NT2/D1 (cell line): Measurements from ENCODE around the gene CDC20.
A peak's percentile ranks its signal among the peaks of the same experiment; 100 is the strongest.
"Not testable (repeated sequence)": the region's sequence is repeated elsewhere in the genome, so short reads cannot be mapped to it uniquely, and the experiment has no call there.

ENCODE experiments used
- DNase-seq: peaks from one replicate; pipeline ENCODE4 v3.0.0-alpha.2; 2011; ENCODE audit warnings: low read depth, low spot score
- H3K27me3 ChIP-seq: 2 replicates; pipeline ENCODE4 v1.6.0; 2011; ENCODE audit warnings: mild to moderate bottlenecking; ENCODE audit not compliant: insufficient read length, insufficient read depth
- H3K36me3 ChIP-seq: 2 replicates; pipeline ENCODE4 v1.6.1; 2011; ENCODE audit warnings: mild to moderate bottlenecking, low read length, mixed read lengths; ENCODE audit not compliant: insufficient read depth, insufficient read length
- H3K4me1 ChIP-seq: 2 replicates; pipeline ENCODE4 v1.5.1; 2011; ENCODE audit not compliant: insufficient read depth, insufficient read length
- H3K4me3 ChIP-seq: 2 replicates; pipeline ENCODE4 v1.5.1; 2011; ENCODE audit warnings: low read depth; ENCODE audit not compliant: insufficient read length
- H3K9ac ChIP-seq: 2 replicates; pipeline ENCODE4 v1.6.0; 2011; ENCODE audit warnings: low read depth; ENCODE audit not compliant: insufficient read length
- H3K9me3 ChIP-seq: 2 replicates; pipeline ENCODE4 v1.5.1; 2011; ENCODE audit warnings: mild to moderate bottlenecking, low read length; ENCODE audit not compliant: insufficient read depth
- SUZ12 ChIP-seq: IDR thresholded peaks from 2 replicates; pipeline ENCODE4 v1.6.1; 2011; ENCODE audit not compliant: insufficient read length, insufficient read depth; ENCODE audit errors: extremely low read depth
- YY1 ChIP-seq: IDR thresholded peaks from 2 replicates; pipeline ENCODE4 v1.6.1; 2011; ENCODE audit not compliant: insufficient read length, insufficient read depth
- ZNF274 ChIP-seq: IDR thresholded peaks from 2 replicates; pipeline ENCODE4 v1.6.1; 2011; ENCODE audit warnings: mild to moderate bottlenecking, low read depth, low read length

CDC20 gene

GRCh38 chr1:43367026-43367903 lies 8.5 kb downstream of the CDC20 start:
- TF ChIP-seq SUZ12 = no peak
- no peak for TF ChIP-seq ZNF274
- no peak for TF ChIP-seq YY1
- Histone ChIP-seq H3K27me3 (no peaks in the 10 kb centered on the region), H3K4me1 (peaks cover 15% of the 10 kb centered on the region), H3K36me3 (peaks cover 50% of the 10 kb centered on the region), H3K4me3 (peak overlapping the region; percentile 89), H3K9ac (peak overlapping the region; percentile 96), H3K9me3 (no peaks in the 10 kb centered on the region)
- DNase-seq = peak; percentile 25

GRCh38 chr1:43367904-43368645 lies 9.3 kb downstream of the CDC20 start, which contains the start of gene ELOVL1:
Gene ELOVL1, minus strand, starts transcription at chr1:43368011. Its CDS starts 2,402 bp downstream, at chr1:43365609.
- DNase-seq = peak; percentile 87
- peaks cover 43% of the 10 kb centered on the region for H3K36me3 ChIP-seq
- no peaks in the 10 kb centered on the region for H3K9me3 ChIP-seq
- peak within 1 kb of the TSS; percentile 98 for H3K9ac ChIP-seq
- H3K27me3 ChIP-seq = no peaks in the 10 kb centered on the region
- TF ChIP-seq ZNF274 (no peak), YY1 (no peak), SUZ12 (no peak)
- H3K4me1 ChIP-seq = peaks cover 15% of the 10 kb centered on the region
- peak within 1 kb of the TSS; percentile 89 for H3K4me3 ChIP-seq

GRCh38 chr1:43368646-43369020 lies 9.9 kb downstream of the CDC20 start:
- no peaks in the 10 kb centered on the region for H3K9me3 ChIP-seq
- H3K36me3 ChIP-seq = peaks cover 37% of the 10 kb centered on the region
- TF ChIP-seq SUZ12 (no peak), YY1 (no peak), ZNF274 (no peak)
- peak overlapping the region; percentile 98 for H3K9ac ChIP-seq
- DNase-seq = no peak
- peaks cover 15% of the 10 kb centered on the region for H3K4me1 ChIP-seq
- peak overlapping the region; percentile 64 for H3K4me3 ChIP-seq
- no peaks in the 10 kb centered on the region for H3K27me3 ChIP-seq

- Histone ChIP-seq H3K4me1 (peaks cover 15% of the 10 kb centered on the region), H3K36me3 (peaks cover 26% of the 10 kb centered on the region)
- not testable (repeated sequence) for H3K9ac ChIP-seq, H3K27me3 ChIP-seq, H3K4me3 ChIP-seq, H3K9me3 ChIP-seq, DNase-seq
Observed at GRCh38 chr1:43369779-43370178, 11.0 kb downstream of the CDC20 start.

GRCh38 chr1:43370564-43370963 lies 11.8 kb downstream of the CDC20 start:
- Histone ChIP-seq H3K4me1 (peaks cover 13% of the 10 kb centered on the region), H3K9me3 (no peaks in the 10 kb centered on the region), H3K4me3 (no peak overlapping the region), H3K9ac (no peak overlapping the region), H3K36me3 (peaks cover 18% of the 10 kb centered on the region), H3K27me3 (no peaks in the 10 kb centered on the region)
- DNase-seq = no peak
- TF ChIP-seq YY1 (no peak), SUZ12 (no peak), ZNF274 (no peak)

- DNase-seq = no peak
- TF ChIP-seq YY1 = no peak
- no peak for TF ChIP-seq ZNF274
- TF ChIP-seq SUZ12 = no peak
- Histone ChIP-seq H3K9ac (no peak overlapping the region), H3K36me3 (peaks cover 17% of the 10 kb centered on the region), H3K27me3 (no peaks in the 10 kb centered on the region), H3K4me1 (no peaks in the 10 kb centered on the region), H3K9me3 (no peaks in the 10 kb centered on the region), H3K4me3 (no peak overlapping the region)
Observed at GRCh38 chr1:43372172-43372571, 13.4 kb downstream of the CDC20 start.

GRCh38 chr1:43373066-43373940 lies 14.5 kb downstream of the CDC20 start:
- H3K9ac ChIP-seq = no peak overlapping the region
- no peak overlapping the region for H3K4me3 ChIP-seq
- no peak for TF ChIP-seq ZNF274
- TF ChIP-seq YY1 = no peak
- TF ChIP-seq SUZ12 = no peak
- peaks cover 21% of the 10 kb centered on the region for H3K36me3 ChIP-seq
- no peaks in the 10 kb centered on the region for H3K4me1 ChIP-seq
- DNase-seq = no peak
- no peaks in the 10 kb centered on the region for H3K9me3 ChIP-seq
- H3K27me3 ChIP-seq = no peaks in the 10 kb centered on the region
